Naive B cell (primary cell): ENCODE results near the gene BCL10. TPM values are rescaled to one million over a fixed set of nuclear protein-coding genes. Genes with fewer than 3 reads are reported as not detected.

Experiments
- ATAC-seq, 2 donors: fragments of 150-1000 bp; cut with Tn5 transposase; 2 replicates each; pipeline ENCODE4 v1.10.0; 2021; ENCODE audit warnings: low read depth in 2 of 2, mild to moderate bottlenecking in 2 of 2, moderate library complexity in 2 of 2
- DNase-seq: peaks from one replicate; pipeline ENCODE4 v3.0.0; 2022
- H3K27ac Mint-ChIP-seq, 6 donors: one replicate each; pipeline ENCODE4 v1.8.0; 2020 to 2022; ENCODE audit warnings: mild to moderate bottlenecking in 6 of 6, mixed read lengths in 6 of 6, moderate library complexity in 5 of 6, inconsistent platforms in 2 of 6
- H3K27me3 Mint-ChIP-seq, 3 donors: one replicate each; pipeline ENCODE4 v1.8.0; 2021 to 2022; ENCODE audit warnings: mixed read lengths in 3 of 3, mild to moderate bottlenecking in 1 of 3
- H3K36me3 Mint-ChIP-seq, 2 donors: one replicate each; pipeline ENCODE4 v1.8.0; 2020 to 2022; ENCODE audit warnings: mixed read lengths in 2 of 2, inconsistent platforms in 1 of 2, mild to moderate bottlenecking in 1 of 2
- H3K4me1 Mint-ChIP-seq, 3 donors: one replicate each; pipeline ENCODE4 v1.8.0; 2020 to 2022; ENCODE audit warnings: mixed read lengths in 3 of 3, inconsistent platforms in 1 of 3, mild to moderate bottlenecking in 1 of 3, moderate library complexity in 1 of 3
- H3K4me3 Mint-ChIP-seq, 8 donors: one replicate each; pipeline ENCODE4 v1.8.0; 2020 to 2022; ENCODE audit warnings: mild to moderate bottlenecking in 8 of 8, mixed read lengths in 8 of 8, moderate library complexity in 8 of 8, inconsistent platforms in 2 of 8
- H3K9me3 Mint-ChIP-seq, 7 donors: one replicate each; pipeline ENCODE4 v1.8.0; 2020 to 2022; ENCODE audit warnings: mixed read lengths in 7 of 7, mild to moderate bottlenecking in 5 of 7, inconsistent platforms in 2 of 7, moderate library complexity in 1 of 7
- polyA plus RNA-seq, 6 donors: library from polyadenylated mRNA; unstranded; fragments of 300-500 nt; fragmentation: Illumina TruSeq; gene quantifications; one replicate each; pipeline ENCODE4 v1.2.3, GENCODE V29; 2021; ENCODE audit warnings: low read depth in 6 of 6

The BCL10 gene
- 10 to 100 TPM; 48.6 to 83.4 (median 62.4) TPM for polyA plus RNA-seq

DNA sequence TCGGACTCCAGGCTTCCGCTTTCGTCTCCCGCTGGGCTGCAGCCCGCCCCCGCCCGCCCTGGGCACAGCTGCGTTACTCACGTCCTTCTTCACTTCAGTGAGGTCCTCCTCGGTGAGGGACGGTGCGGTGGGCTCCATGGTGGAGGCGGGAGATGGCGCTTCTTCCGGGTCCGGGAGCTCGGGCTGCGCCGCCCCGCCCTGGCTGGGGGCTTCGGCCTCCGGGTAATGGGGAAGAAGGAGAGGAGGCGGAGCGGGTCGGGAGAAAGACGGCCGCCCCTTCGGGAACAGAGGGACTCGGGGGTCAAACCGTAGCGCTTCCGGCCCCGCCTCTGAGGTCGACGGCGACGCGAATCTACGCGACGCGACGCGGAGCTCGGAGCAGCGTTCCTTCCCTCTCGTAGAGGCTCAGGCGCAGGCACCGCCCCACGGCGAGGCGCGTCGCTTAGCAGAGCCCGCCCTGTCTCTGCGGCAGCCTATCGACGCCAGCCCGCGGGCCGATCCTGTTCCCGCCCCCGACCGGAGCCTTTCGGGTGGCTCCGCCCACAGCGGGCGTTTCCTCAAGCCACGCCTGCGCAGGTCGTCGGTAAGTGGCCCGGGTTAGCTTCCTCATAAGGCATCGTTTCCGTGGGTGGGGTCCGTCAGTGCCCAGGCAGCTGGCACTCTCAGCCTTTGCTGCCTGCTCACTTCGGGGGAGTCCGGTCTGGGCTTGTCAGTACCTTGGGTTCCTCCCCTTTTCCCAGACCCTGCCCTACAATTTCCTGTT is at the start of gene BCL10:
BCL10 (minus strand) TSS at position 418 of the 763 bp plus-strand sequence; CDS start at position 138, 280 bp downstream.
- ATAC-seq (peak; percentile 87 to 88), DNase-seq (peak; percentile 99)
- H3K27me3 Mint-ChIP-seq = no peaks in the 10 kb centered on the region
- H3K4me3 Mint-ChIP-seq = peak within 1 kb of the TSS; percentile 87 to 99 (median 96)
- H3K27ac Mint-ChIP-seq = peak within 1 kb of the TSS; percentile 96 to 100 (median 100)
- peaks cover 20 to 33% of the 10 kb centered on the region in 2 donors for H3K36me3 Mint-ChIP-seq
- no peaks in the 10 kb centered on the region for H3K9me3 Mint-ChIP-seq
- peaks cover 45 to 69% (median 62%) of the 10 kb centered on the region in 3 donors for H3K4me1 Mint-ChIP-seq

DNA sequence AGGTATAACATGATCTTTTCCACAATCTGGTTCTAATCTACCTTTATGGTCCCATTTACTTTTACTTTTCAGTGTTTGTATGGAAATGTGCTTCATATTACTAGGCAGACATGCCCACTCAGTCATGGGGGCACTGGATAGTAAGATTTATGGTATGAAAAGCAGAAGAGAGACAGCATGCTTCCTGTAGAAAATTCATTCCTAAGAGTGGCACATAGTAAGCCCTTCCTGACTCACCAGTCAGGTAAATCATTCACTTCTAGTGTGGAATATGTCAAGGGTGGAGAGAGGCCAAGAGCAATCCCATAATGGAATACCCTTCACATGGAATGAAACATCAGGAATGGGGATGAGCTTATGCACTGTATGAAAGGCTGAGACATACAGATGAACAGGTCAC is 49.5 kb upstream of the BCL10 start:
- ATAC-seq (no peak), DNase-seq (no peak)
- H3K27me3 Mint-ChIP-seq = peaks cover 0 to 1% (median 0%) of the 10 kb centered on the region in 3 donors
- H3K4me1 Mint-ChIP-seq = peaks cover 11 to 15% (median 12%) of the 10 kb centered on the region in 3 donors
- no peaks in the 10 kb centered on the region for H3K9me3 Mint-ChIP-seq
- H3K36me3 Mint-ChIP-seq = no peaks in the 10 kb centered on the region
- H3K4me3 Mint-ChIP-seq = no peak overlapping the region
- no peak overlapping the region for H3K27ac Mint-ChIP-seq

- DNase-seq (no peak), ATAC-seq (no peak)
- H3K4me1 Mint-ChIP-seq = peaks cover 0 to 6% (median 3%) of the 10 kb centered on the region in 3 donors
- no peak overlapping the region for H3K4me3 Mint-ChIP-seq
- H3K27ac Mint-ChIP-seq = no peak overlapping the region
- H3K36me3 Mint-ChIP-seq = no peaks in the 10 kb centered on the region
- peaks cover 6 to 20% (median 11%) of the 10 kb centered on the region in 3 donors for H3K27me3 Mint-ChIP-seq
- no peaks in the 10 kb centered on the region for H3K9me3 Mint-ChIP-seq
Observed at GRCh38 chr1:85323770-85324169, 47.3 kb upstream of the BCL10 start.

DNA sequence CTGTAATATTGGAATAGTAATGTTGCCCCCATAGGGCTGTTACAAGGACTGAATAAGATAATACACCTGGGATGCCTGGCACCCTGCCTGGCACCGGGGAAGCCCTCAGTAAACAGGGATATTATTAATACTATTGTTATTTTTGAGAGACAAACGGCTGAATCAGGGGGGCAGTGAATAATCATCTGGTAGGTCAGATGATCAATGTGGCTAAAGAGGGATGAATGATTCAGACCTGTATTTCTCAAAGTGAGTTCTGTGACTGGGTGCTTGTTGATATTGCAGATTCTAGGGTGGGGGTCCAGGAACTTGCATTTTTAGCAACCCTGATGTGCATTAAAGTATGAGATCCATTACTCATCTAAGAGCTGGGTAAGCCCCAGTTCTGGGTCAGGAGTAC is 46.2 kb upstream of the BCL10 start:
- H3K4me1 Mint-ChIP-seq = peaks cover 0 to 6% (median 3%) of the 10 kb centered on the region in 3 donors

GRCh38 chr1:85321237-85321964 is 45.0 kb upstream of the BCL10 start:
- no peaks in the 10 kb centered on the region for H3K9me3 Mint-ChIP-seq
- ATAC-seq = no peak
- H3K27ac Mint-ChIP-seq = no peak overlapping the region
- DNase-seq = no peak
- no peak overlapping the region for H3K4me3 Mint-ChIP-seq
- H3K4me1 Mint-ChIP-seq = peaks cover 0 to 6% (median 3%) of the 10 kb centered on the region in 3 donors
- H3K27me3 Mint-ChIP-seq = peaks cover 15 to 32% (median 17%) of the 10 kb centered on the region in 3 donors
- H3K36me3 Mint-ChIP-seq = no peaks in the 10 kb centered on the region

More for the DNA sequence above, 46.2 kb upstream of the BCL10 start:
- no peaks in the 10 kb centered on the region for H3K9me3 Mint-ChIP-seq
- DNase-seq (no peak), ATAC-seq (no peak)
- H3K27ac Mint-ChIP-seq = no peak overlapping the region
- H3K4me3 Mint-ChIP-seq = no peak overlapping the region
- H3K27me3 Mint-ChIP-seq = peaks cover 6 to 21% (median 11%) of the 10 kb centered on the region in 3 donors
- no peaks in the 10 kb centered on the region for H3K36me3 Mint-ChIP-seq

GRCh38 chr1:85320371-85321131 is 44.1 kb upstream of the BCL10 start:
- Mint-ChIP-seq H3K9me3 (no peaks in the 10 kb centered on the region), H3K4me3 (no peak overlapping the region), H3K27me3 (peaks cover 16 to 33% (median 19%) of the 10 kb centered on the region in 3 donors), H3K4me1 (peaks cover 0 to 3% (median 3%) of the 10 kb centered on the region in 3 donors), H3K36me3 (no peaks in the 10 kb centered on the region), H3K27ac (peak overlapping the region in 1 of 6 donors; percentile 59)
- DNase-seq = no peak
- ATAC-seq = no peak

DNA sequence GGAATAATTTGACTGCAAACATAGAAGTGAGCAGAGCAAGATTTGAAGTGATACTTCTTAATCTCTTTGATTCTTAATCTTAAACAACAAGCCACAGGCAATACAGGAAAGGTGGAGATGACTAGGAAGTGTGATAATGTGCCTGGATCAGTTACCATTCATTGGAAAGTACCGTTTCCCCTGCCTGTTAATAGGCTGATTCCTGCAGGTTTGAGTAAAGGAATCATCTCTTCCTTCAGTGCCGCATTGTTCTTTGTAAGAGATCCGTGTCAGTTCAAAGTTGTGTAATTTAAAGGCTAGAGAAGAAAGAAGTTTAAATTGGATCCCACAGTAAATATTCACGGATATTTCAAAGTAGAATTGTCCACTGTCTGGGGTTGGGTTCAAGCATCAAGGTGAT is 43.5 kb upstream of the BCL10 start:
- Mint-ChIP-seq H3K4me1 (peaks cover 0 to 4% (median 0%) of the 10 kb centered on the region in 3 donors), H3K27ac (no peak overlapping the region), H3K27me3 (peaks cover 17 to 35% (median 20%) of the 10 kb centered on the region in 3 donors), H3K9me3 (no peaks in the 10 kb centered on the region), H3K4me3 (no peak overlapping the region), H3K36me3 (no peaks in the 10 kb centered on the region)
- ATAC-seq (no peak), DNase-seq (no peak)

GRCh38 chr1:85319491-85319890 is 43.1 kb upstream of the BCL10 start:
- H3K4me3 Mint-ChIP-seq = no peak overlapping the region
- H3K9me3 Mint-ChIP-seq = no peaks in the 10 kb centered on the region
- H3K27me3 Mint-ChIP-seq = peaks cover 21 to 39% (median 25%) of the 10 kb centered on the region in 3 donors
- H3K36me3 Mint-ChIP-seq = no peaks in the 10 kb centered on the region
- ATAC-seq (no peak), DNase-seq (no peak)
- H3K27ac Mint-ChIP-seq = no peak overlapping the region
- H3K4me1 Mint-ChIP-seq = peaks cover 0 to 8% (median 0%) of the 10 kb centered on the region in 3 donors

- Mint-ChIP-seq H3K36me3 (no peaks in the 10 kb centered on the region), H3K27ac (no peak overlapping the region), H3K9me3 (no peaks in the 10 kb centered on the region), H3K27me3 (peaks cover 24 to 42% (median 33%) of the 10 kb centered on the region in 3 donors), H3K4me1 (peaks cover 0 to 10% (median 0%) of the 10 kb centered on the region in 3 donors), H3K4me3 (no peak overlapping the region)
- no peak for ATAC-seq
- no peak for DNase-seq
Observed at GRCh38 chr1:85318217-85318616, 41.8 kb upstream of the BCL10 start.

DNA sequence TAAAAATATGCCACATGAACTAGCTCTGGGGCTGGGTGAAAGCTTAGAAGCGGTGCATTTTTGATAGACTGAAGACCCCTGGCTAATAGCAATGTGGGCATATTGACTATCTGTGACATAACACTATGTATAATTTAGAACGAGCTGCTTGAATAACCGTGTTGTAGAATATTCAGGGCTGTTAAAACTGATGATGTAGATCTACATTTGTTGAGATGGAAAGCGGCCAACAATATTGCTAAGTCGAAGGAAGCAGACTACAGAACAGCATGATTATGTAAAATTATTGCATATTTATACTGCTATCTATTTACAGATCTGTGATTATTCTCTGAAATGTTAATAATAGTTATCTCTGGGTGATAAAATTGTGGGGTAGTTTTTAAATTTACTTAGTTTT is 41.1 kb upstream of the BCL10 start:
- Mint-ChIP-seq H3K4me1 (peaks cover 0 to 10% (median 0%) of the 10 kb centered on the region in 3 donors), H3K27ac (no peak overlapping the region), H3K36me3 (no peaks in the 10 kb centered on the region)

GRCh38 chr1:85316321-85316720 is 39.9 kb upstream of the BCL10 start:
- DNase-seq (no peak), ATAC-seq (no peak)
- Mint-ChIP-seq H3K27ac (no peak overlapping the region), H3K9me3 (no peaks in the 10 kb centered on the region), H3K4me1 (peaks cover 0 to 17% (median 0%) of the 10 kb centered on the region in 3 donors), H3K36me3 (no peaks in the 10 kb centered on the region), H3K4me3 (no peak overlapping the region), H3K27me3 (peaks cover 24 to 46% (median 42%) of the 10 kb centered on the region in 3 donors)

More for the DNA sequence above, 41.1 kb upstream of the BCL10 start:
- DNase-seq (no peak), ATAC-seq (no peak)
- peaks cover 24 to 42% (median 38%) of the 10 kb centered on the region in 3 donors for H3K27me3 Mint-ChIP-seq
- no peaks in the 10 kb centered on the region for H3K9me3 Mint-ChIP-seq
- H3K4me3 Mint-ChIP-seq = no peak overlapping the region

DNA sequence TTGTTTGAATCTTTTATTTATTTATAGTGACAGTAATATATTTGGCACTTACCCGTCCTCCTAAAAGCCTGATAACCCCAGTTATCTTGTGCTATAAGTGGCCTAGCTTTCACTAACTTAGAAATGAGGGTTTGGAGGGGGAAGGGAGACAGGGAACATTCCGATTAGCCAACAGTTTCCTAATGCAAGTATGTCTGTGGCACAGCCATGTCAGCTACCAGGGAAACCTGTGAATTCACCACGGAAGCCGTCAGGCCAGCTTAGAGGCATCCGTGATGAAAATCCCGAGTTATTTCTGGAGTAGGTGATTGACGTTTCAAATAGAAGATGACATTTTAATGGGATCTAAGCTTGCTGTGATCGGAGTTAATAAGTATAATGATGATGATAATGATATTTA is 39.4 kb upstream of the BCL10 start:
- H3K36me3 Mint-ChIP-seq = no peaks in the 10 kb centered on the region
- ATAC-seq (no peak), DNase-seq (no peak)
- H3K4me1 Mint-ChIP-seq = peaks cover 0 to 17% (median 0%) of the 10 kb centered on the region in 3 donors
- H3K4me3 Mint-ChIP-seq = no peak overlapping the region
- H3K27me3 Mint-ChIP-seq = peaks cover 25 to 43% (median 43%) of the 10 kb centered on the region in 3 donors
- no peak overlapping the region for H3K27ac Mint-ChIP-seq
- no peaks in the 10 kb centered on the region for H3K9me3 Mint-ChIP-seq

DNA sequence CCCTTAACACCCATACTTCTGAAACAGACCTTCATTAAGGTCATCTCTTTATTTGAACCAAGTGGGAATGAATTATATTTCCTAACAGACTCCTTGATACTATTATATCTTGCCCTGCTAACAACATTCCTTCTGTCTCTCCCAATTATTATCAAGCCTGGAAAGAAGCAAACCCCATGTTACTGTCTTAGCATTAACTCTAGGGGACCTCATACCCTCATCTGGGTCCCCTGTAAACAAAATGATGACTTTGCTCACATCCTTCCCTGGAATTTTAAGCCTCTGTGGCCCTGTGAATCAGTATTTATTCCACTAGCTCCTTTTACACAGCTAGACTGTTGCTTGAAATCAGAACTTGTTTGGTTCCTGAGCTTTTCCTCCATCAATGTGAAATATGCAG is 38.3 kb upstream of the BCL10 start:
- Mint-ChIP-seq H3K9me3 (no peaks in the 10 kb centered on the region), H3K36me3 (no peaks in the 10 kb centered on the region), H3K4me1 (peaks cover 0 to 17% (median 0%) of the 10 kb centered on the region in 3 donors), H3K4me3 (peak overlapping the region in 1 of 8 donors; percentile 39), H3K27ac (no peak overlapping the region), H3K27me3 (peaks cover 31 to 41% (median 41%) of the 10 kb centered on the region in 3 donors)
- ATAC-seq (no peak), DNase-seq (no peak)
